ENCODE data around the gene HPDL.

Gene HPDL

DNA sequence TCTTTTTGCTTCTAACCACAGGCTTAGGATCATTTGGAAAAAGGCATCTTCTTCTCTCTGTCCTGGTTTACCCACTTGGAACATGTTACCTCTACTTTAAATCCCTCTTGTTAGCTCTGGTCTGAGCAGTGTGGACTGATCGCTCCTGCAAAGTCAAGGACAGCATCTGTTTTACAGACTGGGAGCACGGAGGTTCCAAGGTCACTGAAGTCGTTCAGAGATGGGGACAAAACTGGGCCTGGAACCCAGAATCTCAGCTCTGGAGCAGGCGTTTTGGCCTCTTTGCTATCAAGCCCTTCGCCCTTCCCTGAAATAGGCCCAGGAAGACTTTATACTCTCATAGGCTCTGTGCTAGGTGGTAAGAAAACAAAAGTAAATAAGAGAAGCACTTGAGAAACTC, 24.8 kb downstream of the HPDL start:
- DNase-seq (ENCODE audit: low spot score) = no peak

DNA sequence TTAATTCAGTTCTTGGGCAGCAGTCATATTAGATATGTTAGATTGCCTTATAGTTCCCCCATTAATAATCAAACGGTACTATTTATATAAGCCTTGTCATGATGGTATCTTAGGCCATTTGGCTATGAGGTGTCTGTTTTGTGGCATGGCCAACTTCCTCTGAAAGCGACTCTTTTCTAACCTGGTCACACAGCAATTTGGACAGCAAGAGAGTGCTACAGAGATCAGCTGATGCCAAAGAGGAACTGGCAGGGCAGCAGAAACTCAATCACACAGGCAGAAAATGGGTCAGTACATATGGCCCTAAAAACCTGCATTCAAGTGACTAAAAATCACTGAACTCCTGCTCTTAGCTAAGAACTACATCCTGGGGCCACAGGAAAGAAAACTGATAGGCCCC, 27.0 kb downstream of the HPDL start:
- DNase-seq (ENCODE audit: low spot score) = peak; percentile 33

DNA sequence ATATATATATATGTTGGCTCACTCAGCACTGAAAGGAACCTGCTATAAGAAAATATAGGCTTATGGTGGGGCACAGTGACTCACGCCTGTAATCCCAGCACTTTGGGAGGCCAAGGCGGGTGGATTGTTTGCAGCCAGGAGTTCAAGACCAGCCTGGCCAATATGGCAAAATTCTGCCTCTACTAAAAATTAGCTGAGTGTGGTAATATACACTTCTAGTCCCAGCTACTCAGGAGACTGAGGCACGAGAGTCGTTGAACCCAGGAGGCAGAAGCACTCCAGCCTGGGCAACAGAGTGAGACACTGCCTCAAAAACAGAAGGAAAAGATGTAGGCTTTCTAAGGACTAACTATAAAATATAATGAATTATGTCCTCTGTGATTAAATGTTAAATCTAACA, 28.1 kb downstream of the HPDL start:
- no peak for DNase-seq (ENCODE audit: low spot score)

DNA sequence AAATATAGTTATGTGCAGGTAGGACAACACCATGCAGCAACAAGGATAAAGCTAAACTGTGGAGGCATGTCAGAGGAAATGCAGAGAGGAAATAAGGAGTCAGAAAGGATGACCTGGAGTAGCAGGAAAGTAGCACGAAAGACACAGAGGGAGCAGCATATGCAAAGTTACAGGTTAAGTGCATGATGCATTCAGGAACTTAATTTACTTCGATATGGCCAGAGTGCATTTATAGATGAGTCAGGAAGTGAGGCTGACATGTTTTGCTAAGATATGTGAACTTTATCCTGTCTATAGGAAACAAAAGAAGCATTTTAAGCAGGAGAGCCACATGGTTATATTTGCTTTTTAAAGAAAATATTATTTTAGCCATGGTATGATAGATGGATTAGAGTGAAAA, 29.0 kb downstream of the HPDL start:
- no peak for DNase-seq (ENCODE audit: low spot score)

DNA sequence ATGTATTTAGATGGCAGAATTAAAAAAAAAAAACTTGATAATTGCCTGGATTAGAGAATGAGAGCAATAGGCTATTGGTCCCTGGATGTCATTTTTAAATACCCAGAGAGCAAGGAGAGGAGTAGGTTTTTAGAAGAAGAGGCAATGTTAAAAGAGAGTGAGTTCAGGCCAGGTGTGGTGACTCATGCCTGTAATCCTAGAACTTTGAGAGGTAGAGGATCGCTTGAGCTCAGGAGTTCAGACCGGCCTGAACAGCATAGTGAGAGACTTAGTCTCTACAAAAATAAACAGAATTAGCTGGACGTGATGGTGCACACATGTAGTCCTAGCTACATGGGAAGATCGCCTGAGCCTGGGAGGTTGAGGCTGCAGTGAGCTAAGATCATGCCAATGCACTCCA, 29.5 kb downstream of the HPDL start:
- no peak for DNase-seq (ENCODE audit: low spot score)

DNA sequence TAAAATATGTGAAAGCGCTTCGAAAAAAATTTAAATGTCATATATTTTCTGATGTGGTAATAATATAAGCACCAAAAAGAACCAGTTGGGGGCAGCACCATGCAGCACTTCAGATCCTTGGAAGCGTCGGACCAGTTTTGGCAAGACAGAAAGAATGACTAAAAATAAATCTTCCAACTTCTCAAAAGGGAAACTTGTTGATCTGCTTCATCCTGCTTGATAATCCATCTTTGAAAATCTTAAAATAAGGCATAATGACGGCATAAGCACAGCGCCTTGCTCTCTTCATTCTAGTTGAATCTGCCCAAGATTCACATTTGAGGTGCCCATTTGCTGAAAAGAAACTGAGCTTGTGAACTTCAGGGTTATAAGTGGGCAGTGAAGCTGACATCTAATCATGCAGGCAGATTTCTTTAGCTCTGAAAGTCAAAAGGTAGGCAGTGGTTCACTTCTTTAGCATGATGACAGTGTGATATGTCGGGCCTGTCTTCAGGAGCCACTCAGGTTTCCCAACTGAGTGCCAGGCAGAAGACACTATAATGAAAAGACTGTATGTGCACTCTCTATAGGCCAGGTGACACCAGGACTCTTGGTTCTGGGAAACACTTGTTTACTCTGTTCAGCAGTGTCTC, 33.3 kb downstream of the HPDL start:
- DNase-seq (ENCODE audit: low spot score) = peak; percentile 83

DNA sequence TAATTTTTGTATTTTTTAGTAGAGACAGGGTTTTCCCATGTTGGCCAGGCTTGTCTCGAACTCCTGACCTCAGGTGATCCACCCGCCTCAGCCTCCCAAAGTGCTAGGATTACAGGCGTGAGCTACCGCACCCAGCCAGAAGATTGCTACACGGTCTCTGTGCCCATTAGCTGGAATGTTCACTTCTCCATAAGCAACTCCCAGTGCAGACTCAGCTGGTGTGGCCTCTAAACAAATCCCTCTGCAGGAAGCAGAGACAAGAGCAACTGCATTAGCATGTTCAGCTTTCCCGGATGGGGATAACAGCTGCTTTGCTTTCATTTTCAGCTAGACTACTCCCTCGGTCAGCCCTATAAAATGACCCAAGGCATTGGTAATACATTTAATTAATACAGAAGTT, 34.3 kb downstream of the HPDL start:
- peak; percentile 54 for DNase-seq (ENCODE audit: low spot score)

DNA sequence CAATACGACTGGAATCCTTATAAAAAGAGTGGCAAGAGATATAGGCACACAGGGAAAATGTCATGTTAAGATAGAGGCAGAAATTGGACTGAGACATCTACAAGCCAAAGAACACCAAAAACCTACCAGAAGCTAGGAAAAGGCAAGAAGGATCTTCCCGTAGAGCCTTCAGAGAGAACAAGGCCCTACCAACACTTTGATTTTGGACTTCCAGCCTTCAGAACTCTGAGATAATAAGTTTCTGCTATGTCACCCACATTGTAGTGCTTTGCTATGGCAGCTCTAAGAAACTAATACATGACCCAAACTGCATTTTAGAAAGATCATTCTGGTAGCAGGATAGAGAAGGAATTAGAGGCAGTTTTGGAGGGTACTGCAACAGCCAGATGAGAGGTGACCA, 37.6 kb downstream of the HPDL start:
- no peak for DNase-seq (ENCODE audit: low spot score)

DNA sequence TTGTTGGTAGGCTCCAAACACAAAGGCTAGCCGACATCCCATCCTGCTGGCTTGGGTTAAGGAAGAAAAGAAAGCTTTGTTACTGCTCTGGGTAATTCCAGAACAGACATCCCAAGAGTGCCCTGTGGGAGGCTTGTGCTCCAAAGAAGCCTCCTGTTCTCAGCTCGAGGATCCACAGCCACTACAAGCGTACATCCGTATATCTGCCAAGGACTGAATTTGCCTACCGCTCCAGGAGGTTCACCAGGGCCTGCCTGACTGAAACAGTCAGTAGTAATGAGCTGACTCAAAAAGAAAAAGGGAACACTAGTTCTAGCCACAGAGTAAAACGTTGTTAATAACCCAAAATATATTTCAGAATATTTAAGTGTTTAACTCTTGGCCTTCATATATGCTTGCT, 38.4 kb downstream of the HPDL start:
- peak; percentile 72 for DNase-seq (ENCODE audit: low spot score)

DNA sequence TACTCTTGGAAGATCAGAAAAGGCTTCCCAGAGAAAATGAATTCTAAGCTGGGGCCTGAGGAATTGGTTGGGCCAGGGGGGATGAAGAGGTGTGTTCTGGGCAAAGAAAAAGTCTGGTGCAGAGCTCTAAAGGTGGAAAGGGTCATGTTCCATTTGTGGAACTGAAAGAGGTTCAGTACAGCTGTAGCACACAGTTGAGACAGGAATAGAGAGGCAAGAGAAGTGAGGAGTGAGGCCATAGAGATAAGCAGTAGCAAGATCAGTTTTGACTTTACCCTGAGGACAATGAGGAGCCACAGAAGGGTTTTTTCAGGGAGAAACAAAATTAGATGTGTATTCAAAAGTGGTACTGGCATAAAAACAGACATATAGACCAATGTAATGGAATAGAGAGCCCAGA, 43.9 kb downstream of the HPDL start:
- no peak for DNase-seq (ENCODE audit: low spot score)

DNA sequence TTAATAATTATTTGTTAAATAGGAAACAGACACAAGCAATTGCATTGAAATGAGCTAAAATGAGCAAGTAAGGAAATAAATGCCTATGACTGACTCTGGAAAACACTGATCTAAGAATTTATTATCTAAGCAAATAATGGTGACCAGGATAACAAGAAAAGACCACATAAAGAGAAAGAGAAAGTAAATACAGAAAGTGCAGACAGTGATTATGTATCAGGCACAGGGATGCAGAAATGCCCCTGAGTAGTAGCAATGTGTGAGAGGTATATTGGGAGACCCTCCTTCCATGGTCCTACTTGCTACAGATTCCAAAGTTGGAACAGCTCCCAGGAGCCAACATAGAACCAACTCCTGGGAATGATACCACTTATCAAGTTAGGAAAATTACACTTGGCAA, 46.9 kb downstream of the HPDL start:
- DNase-seq (ENCODE audit: low spot score) = no peak

DNA sequence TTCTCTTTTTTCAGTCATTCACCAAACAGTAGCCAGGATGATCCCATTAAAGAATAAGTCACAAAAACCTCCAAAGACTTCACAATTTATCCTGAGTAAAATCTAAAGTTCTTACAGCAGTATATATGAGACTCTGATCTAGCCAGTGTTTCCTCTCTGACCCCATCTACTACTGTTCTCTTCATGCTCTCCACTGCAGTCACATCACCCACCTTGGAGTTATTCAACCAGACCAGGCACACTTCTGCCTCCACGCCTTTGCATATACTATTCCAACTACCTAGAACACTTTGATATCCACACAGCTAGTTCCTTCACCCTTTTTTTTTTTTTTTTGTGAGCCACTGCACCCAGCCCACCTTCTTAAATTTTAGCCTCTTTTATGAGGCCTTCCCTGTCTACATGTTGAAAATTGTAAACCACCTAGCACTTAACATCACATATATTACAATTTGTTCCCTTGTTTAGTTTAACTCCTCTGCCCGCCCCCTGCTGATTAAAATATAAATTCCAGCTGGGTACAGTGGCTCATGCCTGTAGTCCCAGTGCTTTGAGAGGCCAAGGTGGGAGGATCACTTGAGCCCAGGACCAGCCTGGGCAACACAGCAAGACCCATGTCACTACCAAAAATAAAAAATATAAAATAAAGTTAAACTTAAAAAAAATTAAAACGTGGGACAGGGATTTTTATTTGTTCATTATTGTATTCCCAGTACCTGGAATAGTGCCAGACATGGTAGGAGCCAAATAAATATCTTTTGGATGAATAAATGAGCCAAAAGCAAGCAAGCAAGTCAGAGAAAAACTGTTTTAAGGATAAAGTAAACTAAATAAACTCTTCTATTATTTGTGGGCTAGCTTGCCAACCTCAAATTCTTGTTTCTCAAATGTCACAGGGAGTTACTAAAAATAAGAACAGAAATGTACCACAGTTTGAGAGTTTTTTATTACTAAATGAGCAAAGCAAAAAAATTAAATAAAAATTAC, 48.7 kb downstream of the HPDL start:
- DNase-seq (ENCODE audit: low spot score) = no peak

DNA sequence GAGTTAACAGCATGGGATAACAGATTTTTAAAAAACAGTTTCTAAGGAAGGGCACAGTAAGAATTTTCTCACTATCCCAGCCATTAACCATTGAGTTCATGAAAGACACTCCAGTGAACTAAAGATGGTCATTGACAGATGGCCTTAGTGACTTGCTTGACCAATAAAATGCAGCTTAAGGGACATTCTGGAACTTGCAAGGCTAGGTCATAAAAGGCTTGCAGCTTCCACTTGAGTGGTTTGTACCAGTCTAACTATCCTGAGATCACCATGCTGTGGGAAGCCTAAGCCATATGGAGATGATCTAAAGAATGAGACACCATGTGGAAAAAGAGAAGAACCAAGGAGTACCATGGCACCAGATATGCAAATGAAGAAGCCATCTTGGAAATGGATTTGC, 51.5 kb downstream of the HPDL start:
- no peak for DNase-seq (ENCODE audit: low spot score)

Measured in globus pallidus (tissue), 1 donor.